Calu3 (cell line): Measurements from ENCODE around the gene FGD3. TPM values are rescaled to one million over a fixed set of nuclear protein-coding genes. Genes with fewer than 3 reads are reported as not detected.

ENCODE experiments used
- BruUV-seq: library from RNA; stranded (reverse); fragments of 400-500 nt; replicated peaks from 2 replicates; lab custom pipeline; 2021; lab: Mats Ljungman, UMichigan
- CTCF ChIA-PET: fragments of 300-600 bp; sonication (Branson Sonifier 250); formaldehyde crosslinking; loops from one replicate; lab custom pipeline; 2022; ENCODE audit warnings: antibody characterized with exemption; lab: Charles Lee
- DNase-seq: peaks from one replicate; pipeline ENCODE4 v3.0.0; 2022
- H3K27ac Mint-ChIP-seq: one replicate; pipeline ENCODE4 v1.8.0; 2022; ENCODE audit warnings: mixed read lengths; ENCODE audit not compliant: unreplicated experiment
- H3K27me3 Mint-ChIP-seq: one replicate; pipeline ENCODE4 v1.8.0; 2022; ENCODE audit warnings: mixed read lengths; ENCODE audit not compliant: unreplicated experiment
- H3K36me3 Mint-ChIP-seq: one replicate; pipeline ENCODE4 v1.8.0; 2022; ENCODE audit warnings: mild to moderate bottlenecking, moderate library complexity, mixed read lengths; ENCODE audit not compliant: insufficient read depth, unreplicated experiment
- H3K4me1 Mint-ChIP-seq: one replicate; pipeline ENCODE4 v1.8.0; 2022; ENCODE audit warnings: mild to moderate bottlenecking, low read depth, mixed read lengths; ENCODE audit not compliant: unreplicated experiment
- H3K4me3 Mint-ChIP-seq: one replicate; pipeline ENCODE4 v1.8.0; 2022; ENCODE audit warnings: mild to moderate bottlenecking, low read depth, moderate library complexity, mixed read lengths; ENCODE audit not compliant: unreplicated experiment
- H3K9me3 Mint-ChIP-seq: one replicate; pipeline ENCODE4 v1.8.0; 2022; ENCODE audit warnings: low read depth, mixed read lengths; ENCODE audit not compliant: unreplicated experiment
- intact Hi-C: fragments of 100-400 bp; cut with micrococcal nuclease; formaldehyde crosslinking; loops from one replicate; pipeline ENCODE4 v1.10.0; 2022; ENCODE audit not compliant: unreplicated experiment
- total RNA-seq: library from RNA; stranded (reverse); gene quantifications from 2 replicates; pipeline ENCODE4 v1.2.3, GENCODE V29; 2022
- TF ChIP-seq, protein P1 (sequence below): fragments of 200-600 bp; IDR thresholded peaks from one replicate; pipeline ENCODE4 v1.8.0; 2022; ENCODE audit warnings: antibody characterized with exemption; ENCODE audit not compliant: unreplicated experiment

The FGD3 gene
- total RNA-seq, 1 experiment from 2014 or later = 3.1 TPM

DNA sequence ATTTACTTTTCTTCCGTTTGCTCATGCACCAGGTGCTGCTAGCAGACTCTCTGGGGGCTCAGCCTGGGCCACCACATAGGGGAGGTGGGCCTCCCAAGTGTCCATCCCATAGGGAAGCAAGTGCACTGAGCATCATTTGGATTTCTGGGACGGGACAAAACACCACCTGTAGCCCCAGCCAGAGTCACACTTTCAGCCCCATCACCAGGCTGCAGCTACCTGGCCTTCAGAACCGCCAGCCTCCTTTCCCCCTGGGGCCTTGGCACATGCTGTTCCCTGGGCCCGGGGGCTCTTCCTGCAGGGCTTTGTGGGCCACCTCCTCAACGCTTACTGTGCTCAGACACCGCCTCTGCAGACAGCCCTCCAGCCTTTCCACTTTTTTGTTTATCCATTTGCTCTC is 91.6 kb downstream of the FGD3 start:
- Mint-ChIP-seq H3K27me3 (no peaks in the 10 kb centered on the region), H3K36me3 (no peaks in the 10 kb centered on the region), H3K9me3 (no peaks in the 10 kb centered on the region), H3K4me1 (no peaks in the 10 kb centered on the region), H3K27ac (no peak overlapping the region), H3K4me3 (no peak overlapping the region)
- no TSS peak for BruUV-seq
- no peak for DNase-seq
- CTCF ChIA-PET = no interaction called here
- TF ChIP-seq, protein P1, sequence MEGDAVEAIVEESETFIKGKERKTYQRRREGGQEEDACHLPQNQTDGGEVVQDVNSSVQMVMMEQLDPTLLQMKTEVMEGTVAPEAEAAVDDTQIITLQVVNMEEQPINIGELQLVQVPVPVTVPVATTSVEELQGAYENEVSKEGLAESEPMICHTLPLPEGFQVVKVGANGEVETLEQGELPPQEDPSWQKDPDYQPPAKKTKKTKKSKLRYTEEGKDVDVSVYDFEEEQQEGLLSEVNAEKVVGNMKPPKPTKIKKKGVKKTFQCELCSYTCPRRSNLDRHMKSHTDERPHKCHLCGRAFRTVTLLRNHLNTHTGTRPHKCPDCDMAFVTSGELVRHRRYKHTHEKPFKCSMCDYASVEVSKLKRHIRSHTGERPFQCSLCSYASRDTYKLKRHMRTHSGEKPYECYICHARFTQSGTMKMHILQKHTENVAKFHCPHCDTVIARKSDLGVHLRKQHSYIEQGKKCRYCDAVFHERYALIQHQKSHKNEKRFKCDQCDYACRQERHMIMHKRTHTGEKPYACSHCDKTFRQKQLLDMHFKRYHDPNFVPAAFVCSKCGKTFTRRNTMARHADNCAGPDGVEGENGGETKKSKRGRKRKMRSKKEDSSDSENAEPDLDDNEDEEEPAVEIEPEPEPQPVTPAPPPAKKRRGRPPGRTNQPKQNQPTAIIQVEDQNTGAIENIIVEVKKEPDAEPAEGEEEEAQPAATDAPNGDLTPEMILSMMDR = no peak
- intact Hi-C loops = no loop called here

DNA sequence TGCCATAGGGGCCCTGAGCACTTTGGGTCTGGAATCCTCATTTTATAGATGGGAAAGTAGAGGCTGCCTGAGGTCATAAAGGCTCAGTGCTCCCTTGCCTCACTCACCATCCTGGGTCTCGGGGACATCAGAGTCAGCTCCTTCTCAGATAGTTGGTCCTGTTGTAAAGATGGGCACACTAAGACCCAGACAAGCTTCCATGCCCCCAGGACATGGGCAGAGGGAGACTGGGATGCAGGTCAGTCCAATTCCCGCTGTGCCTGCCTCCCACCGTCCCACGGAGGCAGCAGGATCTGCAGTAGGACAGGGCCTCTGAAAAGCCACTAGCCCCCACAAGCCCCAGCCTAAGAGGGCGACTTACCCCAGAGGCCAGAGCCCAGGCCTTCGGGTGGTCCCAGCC is 92.1 kb downstream of the FGD3 start:
- Mint-ChIP-seq H3K36me3 (no peaks in the 10 kb centered on the region), H3K9me3 (no peaks in the 10 kb centered on the region), H3K27me3 (no peaks in the 10 kb centered on the region), H3K4me1 (no peaks in the 10 kb centered on the region), H3K27ac (no peak overlapping the region), H3K4me3 (no peak overlapping the region)
- BruUV-seq = no TSS peak
- TF ChIP-seq, protein P1 = no peak
- DNase-seq = no peak
- intact Hi-C loops = no loop called here
- CTCF ChIA-PET = no interaction called here

DNA sequence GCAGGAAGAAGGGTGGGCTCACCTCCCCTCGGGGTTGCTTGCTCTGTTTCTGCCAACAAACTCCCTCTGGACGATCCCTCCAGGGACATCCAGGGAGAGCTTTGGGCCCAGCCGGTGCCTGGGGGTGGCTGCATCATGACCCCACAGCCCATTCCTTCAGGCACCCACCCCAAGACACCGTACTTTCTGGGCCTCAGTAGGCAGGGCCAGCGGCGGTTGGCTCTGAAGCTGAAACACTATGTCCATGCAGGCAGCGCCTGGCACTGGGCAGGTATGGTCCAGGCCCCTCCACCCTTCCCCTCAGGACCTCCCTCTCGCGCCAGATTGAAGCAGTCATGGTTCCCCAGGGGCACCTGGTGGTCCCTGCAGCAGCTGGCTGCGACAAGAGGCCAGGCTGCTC is 92.7 kb downstream of the FGD3 start:
- Mint-ChIP-seq H3K27ac (no peak overlapping the region), H3K36me3 (no peaks in the 10 kb centered on the region), H3K9me3 (no peaks in the 10 kb centered on the region), H3K27me3 (no peaks in the 10 kb centered on the region), H3K4me3 (no peak overlapping the region), H3K4me1 (no peaks in the 10 kb centered on the region)
- DNase-seq = no peak
- CTCF ChIA-PET = interaction anchor here (0.6 kb wide), 1 partner anchor 11 kb away, joined by 3 read pairs; no protein-coding TSS in a partner anchor
- intact Hi-C loops = no loop called here
- TF ChIP-seq, protein P1 = no peak
- BruUV-seq = no TSS peak

DNA sequence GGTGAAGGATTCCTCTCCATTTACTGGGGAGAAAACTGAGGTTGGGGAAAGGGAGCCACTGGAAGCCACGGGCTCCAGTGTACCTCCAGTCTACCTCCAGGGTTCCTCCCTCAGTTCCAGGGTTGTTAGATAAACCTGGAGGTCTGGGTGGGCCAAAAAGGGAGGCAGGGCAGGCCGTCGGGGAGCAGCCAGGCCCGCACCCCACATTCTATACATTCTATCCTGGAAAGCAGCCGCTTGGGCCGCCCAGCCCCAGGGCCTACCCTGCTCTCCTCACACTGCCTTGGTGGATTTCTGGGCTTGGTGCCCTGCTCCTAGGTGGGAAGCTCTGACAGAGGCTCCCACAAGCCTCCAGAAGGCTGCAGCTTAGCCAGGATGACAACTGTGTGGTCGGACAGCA is 93.1 kb downstream of the FGD3 start:
- BruUV-seq = no TSS peak
- no peak overlapping the region for H3K27ac Mint-ChIP-seq
- CTCF ChIA-PET = interaction anchor here (0.6 kb wide), 1 partner anchor 11 kb away, joined by 3 read pairs; no protein-coding TSS in a partner anchor
- H3K4me1 Mint-ChIP-seq = no peaks in the 10 kb centered on the region
- H3K9me3 Mint-ChIP-seq = no peaks in the 10 kb centered on the region
- intact Hi-C loops = no loop called here
- no peak overlapping the region for H3K4me3 Mint-ChIP-seq
- H3K36me3 Mint-ChIP-seq = no peaks in the 10 kb centered on the region
- no peak for DNase-seq
- TF ChIP-seq, protein P1 = no peak
- no peaks in the 10 kb centered on the region for H3K27me3 Mint-ChIP-seq
